Measurements from ENCODE around the gene PARD3B. TPM values are rescaled to one million over a fixed set of nuclear protein-coding genes. Genes with fewer than 3 reads are reported as not detected.
"Not testable (repeated sequence)": the region's sequence is repeated elsewhere in the genome, so short reads cannot be mapped to it uniquely, and the experiment has no call there.

PARD3B gene
- total RNA-seq, 1 donor from 2014 or later, result 4.3 TPM

DNA sequence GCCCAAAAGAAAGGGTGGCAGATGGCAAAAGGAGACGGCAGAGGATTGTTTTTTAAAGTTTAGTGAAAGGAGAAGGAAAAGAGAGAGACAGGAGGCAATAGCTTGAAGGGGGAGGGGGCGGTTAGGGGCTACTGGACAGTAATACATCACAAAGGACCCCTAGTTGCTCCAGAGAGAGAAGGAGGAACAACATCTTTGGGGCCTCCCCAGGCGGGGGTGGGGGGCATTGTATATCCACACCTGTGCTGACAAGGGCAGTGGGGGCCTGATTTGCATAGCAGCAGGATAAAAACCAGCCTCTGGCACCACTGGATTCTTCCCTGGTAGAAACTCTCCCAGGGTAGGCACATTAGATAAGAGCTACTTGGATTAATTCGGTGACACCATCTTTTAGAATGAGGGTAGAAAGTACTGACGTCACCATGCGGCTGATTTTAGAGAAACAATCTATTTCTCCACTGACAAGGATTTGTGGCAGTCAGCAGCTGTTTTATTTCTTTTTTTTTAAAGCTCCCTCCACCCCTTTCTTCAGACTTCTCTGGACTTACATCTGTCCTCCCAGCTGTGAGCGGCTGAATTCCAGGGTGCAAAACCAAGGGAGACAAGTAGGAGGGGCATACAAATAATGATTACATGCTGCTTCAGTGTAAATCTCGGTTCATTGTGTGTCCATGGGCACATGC, 937.3 kb downstream of the PARD3B start:
- no peak for ATAC-seq

DNA sequence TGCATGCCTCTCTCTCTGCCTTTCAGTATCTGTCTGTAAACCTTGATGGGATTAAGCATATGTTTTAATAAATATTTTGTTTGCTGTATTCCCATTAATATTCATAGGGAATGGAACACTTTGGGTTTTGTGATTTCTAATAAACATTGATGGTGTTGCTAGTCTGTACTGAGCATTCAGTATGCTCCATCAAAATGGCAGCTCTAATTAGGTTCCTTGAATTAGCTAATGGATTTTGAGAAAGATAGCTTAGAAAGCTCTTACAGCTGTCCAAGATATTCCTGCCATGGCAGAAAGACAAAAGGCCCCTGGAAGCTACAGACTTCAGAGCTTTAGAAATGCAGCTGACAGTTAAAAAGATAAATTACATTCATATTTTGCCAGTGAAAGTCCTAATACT, 937.8 kb downstream of the PARD3B start:
- ATAC-seq, result no peak

- ATAC-seq, result no peak
Observed at GRCh38 chr2:205484215-205484614, 938.9 kb downstream of the PARD3B start.

- ATAC-seq, result no peak
Observed at GRCh38 chr2:205484764-205485163, 939.5 kb downstream of the PARD3B start.

GRCh38 chr2:205493528-205493927, 948.3 kb downstream of the PARD3B start:
- not testable (repeated sequence) for ATAC-seq

DNA sequence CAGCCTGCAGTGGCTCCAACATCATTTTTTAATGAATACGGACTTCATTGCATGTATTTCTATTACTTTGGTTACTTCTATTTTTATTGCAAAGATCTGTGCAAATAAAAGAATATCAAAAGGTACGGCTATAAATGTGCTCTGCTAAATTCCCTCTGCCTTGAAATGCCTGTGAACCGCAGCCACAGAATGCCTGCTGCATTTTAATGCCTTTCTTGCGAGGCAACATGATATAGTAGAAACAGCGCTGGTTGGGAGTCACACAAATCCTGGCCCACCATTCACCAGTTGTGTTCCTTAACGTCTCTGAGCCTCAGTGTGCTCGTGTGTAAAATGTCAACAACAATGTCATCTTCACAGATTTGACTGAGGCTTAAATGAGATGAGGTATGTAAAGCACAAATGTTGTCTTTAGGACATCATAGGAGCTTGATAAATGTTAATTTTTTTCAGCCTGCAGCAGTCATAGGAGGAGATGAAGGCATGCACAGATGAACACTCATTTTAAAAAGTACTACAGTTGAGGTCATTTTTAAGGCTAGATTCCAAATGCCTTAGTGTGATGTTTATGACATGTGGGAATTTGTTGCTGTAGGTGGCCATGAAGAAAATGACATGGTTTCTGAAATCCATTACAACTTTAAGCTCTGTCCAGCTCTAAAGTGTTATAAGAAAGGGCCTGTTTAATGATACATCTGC, 949.4 kb downstream of the PARD3B start:
- ATAC-seq, result no peak

DNA sequence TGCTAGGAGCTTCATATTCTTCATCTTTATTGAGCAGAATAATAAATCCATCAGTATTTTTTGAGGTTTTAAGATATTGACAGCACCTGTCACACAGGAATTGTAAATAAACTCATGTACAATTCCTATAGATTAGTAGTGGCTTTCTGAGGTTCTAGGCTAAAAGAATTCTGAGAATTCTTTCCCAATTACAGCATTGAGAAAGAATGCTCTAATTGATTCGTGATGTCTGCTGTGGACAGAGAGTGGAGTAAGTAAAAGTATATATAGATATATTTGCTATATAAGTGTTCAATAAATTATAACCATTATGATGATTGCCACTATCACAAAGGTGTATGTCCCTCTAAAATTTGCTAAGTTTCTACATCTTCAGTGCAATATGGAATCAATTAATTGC, 950.5 kb downstream of the PARD3B start:
- no peak for ATAC-seq

- ATAC-seq, result no peak
Observed at GRCh38 chr2:205496370-205496769, 951.1 kb downstream of the PARD3B start.

GRCh38 chr2:205496772-205497171, 951.5 kb downstream of the PARD3B start:
- no peak for ATAC-seq

- peak; percentile 49 for ATAC-seq
Observed at GRCh38 chr2:205499006-205499405, 953.7 kb downstream of the PARD3B start.

- ATAC-seq, result no peak
Observed at GRCh38 chr2:205500065-205500464, 954.8 kb downstream of the PARD3B start.

DNA sequence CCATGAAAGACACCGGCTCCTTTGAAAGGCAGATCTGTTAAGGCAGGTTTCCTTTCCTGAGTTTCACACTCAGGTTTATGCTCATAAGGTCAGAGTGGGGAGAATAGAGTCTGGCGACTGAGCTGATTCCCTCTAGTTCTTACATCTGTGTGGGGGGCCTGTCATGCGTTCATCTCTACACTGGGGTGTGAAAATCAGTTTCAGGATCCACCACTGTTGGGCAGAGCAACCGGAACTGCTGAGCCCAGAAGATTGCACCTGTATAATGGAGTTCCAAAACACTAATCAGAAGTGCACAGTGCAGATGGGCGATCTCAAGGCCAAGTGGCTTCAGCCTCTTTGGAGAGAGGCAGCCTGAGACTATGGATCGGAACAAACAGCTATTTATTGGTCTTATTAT, 955.7 kb downstream of the PARD3B start:
- no peak for ATAC-seq

GRCh38 chr2:205501826-205502225, 956.6 kb downstream of the PARD3B start:
- no peak for ATAC-seq

DNA sequence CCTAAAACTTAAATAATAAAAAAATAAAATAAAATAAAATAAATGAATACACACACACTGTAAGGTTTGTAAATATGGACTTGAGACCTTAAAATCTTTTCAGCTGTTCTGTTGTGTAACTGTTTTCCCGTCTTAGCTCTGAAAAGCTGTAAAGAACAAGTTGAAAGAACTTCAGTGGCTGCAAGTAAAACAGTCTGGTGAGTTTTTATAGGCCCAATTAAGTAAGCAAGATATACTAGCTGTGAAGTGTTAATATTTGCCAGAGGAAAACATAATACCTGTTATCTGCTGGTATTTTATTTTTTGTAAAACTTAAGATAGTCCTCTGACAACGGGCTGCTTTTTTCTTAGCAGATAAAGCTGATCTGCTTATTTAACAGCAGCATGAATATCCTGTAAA, 960.1 kb downstream of the PARD3B start:
- no peak for ATAC-seq

DNA sequence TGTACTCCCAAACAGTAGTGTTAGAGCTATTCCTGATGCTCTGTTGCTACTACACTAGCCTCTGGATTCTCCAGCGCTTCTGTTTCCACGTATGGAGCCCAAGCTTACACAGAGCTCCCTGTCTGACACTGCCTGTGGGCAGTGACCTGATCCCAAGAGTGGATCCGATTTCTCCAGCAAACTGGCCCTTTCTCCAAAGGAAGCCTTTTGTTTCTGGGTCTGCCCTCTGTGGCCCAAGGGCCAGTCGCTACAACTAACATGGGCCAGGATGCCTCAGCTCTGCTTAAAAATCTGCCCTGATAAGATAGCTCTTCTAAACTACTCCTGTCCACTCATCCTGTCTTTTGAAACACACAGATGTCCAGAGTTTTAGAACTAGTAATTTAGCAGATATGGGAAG, 964.4 kb downstream of the PARD3B start:
- ATAC-seq, result no peak

DNA sequence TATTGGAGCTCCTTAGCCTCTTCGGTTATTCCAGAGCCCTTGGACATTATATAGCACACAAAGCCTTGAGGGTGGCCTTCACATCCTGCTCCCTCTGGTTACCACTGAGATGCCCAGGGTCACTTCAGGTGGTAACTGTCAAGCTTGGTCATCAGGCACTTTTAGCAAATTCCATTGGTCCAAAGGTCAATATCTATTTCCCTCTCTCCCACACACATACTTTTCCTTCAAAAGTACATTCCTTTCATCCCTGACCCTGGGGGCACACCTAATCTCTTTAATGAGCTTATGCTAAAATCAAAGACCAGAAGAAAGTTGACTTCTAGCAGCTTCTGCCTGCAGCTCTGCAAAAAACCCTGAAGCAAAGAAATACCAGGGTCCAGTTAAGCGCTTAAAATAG, 965.1 kb downstream of the PARD3B start:
- ATAC-seq, result no peak

DNA sequence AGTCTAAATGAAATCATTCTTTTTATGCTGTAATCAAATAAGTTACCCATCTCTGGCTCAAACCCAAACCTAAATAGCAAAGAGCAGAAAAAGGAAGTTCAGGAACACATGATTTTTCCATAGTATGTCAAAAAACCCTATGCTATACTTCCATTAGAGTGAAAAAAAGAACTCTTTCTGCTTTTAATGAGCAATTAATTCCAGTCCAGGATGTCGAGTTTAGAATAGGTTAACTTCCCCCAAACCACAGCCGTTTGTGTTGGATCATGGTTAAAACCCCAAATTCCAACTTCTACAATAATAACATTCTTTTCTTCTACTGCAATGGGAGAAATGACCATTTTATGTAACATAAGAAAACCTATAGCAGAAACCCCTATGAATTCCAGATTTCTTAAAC, 965.9 kb downstream of the PARD3B start:
- no peak for ATAC-seq

GRCh38 chr2:205511641-205512040, 966.4 kb downstream of the PARD3B start:
- no peak for ATAC-seq

- ATAC-seq, result no peak
Observed at GRCh38 chr2:205520311-205520710, 975.0 kb downstream of the PARD3B start.

DNA sequence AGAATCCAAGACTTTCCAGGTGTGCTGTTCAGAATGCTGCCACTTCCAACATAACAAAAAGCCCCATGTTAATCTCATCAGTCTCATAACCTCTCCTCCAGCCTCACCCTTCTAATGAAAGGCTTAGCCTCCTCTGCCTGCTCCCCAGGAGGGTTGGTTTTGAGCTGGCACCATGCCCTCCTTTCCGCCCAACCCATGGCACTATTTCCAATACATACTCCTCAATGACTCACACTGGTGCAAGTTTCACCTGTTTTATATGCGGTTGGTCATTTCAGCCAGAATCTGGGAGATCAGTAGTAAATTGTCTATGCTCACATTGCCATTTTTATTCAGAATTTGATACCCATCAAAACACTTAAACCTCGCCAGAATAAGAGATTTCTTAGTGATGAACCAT, 979.4 kb downstream of the PARD3B start:
- ATAC-seq, result peak; percentile 95

DNA sequence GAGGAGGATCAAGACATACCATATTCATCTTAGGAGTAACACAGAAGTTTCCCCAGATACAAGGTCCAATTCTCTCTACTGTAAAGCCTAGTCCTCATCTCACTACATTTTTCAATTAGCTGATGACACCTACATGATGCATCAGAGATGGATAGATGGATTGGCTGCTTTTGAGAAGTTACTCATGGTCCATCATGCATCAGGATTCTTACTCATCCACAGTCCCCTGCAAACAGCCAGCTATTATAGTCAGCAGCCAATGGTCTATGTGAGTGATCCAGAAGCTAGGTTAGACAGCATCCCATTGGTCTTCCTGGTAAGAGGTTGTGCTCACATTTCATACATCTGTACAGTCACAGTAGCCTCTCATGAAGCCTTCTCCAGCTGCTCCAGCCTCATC, 982.5 kb downstream of the PARD3B start:
- ATAC-seq, result peak; percentile 61

DNA sequence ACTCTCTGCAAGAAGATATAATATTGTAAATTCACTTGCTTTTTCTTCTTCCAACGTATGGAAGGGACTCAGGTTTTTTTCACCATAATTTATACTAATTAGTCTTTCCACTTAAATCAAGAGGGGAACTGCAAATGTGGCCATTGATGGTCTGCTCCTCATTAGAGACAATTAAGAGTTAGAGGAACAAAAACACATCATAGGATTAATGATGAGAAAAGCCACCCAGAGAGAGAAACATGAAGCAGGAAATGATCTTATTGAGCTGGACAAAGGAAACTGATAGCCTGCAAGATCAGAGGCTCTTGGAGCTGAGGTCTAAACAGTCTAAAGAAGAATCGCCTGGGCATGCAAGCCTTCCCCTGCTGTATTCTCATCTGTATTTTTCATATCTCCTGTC, 985.8 kb downstream of the PARD3B start:
- ATAC-seq, result no peak

DNA sequence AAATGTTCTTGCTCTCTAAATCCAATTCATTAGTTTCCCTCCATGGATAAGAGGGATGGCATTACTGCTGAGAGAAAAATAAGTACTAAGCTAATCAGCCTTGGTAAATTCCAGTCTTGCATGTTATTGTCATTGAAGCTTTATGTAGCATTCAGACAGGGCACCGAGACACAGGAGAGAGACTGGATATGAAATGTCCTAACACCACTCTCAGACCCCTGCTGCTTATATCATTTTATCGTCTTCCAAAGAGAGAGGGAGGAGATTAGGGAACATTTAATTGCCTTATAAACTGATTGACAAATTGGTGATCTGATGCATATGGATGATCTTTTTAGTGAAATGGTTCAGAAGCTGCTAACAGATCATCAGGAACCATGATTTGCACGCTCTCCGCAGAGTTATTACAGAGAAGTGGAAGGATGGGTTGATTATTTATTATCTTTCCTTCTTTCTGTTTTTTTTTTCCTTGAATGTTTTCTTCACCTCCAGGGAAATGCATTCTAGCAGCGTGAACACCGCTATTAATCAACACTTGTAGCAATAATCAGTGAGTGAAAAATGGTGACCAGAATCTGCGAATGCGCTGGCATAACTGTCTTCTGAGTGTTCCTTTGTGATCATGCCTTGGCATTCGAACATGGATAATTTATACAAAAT, 986.3 kb downstream of the PARD3B start:
- ATAC-seq, result no peak

- no peak for ATAC-seq
Observed at GRCh38 chr2:205535001-205535400, 989.7 kb downstream of the PARD3B start.

All from esophagus mucosa (tissue), 1 donor.